ENCODE results near the gene CACNG7. TPM values are rescaled to one million over a fixed set of nuclear protein-coding genes. Genes with fewer than 3 reads are reported as not detected.

CACNG7 gene
- total and polyA plus RNA-seq, 4 donors: not detected

DNA sequence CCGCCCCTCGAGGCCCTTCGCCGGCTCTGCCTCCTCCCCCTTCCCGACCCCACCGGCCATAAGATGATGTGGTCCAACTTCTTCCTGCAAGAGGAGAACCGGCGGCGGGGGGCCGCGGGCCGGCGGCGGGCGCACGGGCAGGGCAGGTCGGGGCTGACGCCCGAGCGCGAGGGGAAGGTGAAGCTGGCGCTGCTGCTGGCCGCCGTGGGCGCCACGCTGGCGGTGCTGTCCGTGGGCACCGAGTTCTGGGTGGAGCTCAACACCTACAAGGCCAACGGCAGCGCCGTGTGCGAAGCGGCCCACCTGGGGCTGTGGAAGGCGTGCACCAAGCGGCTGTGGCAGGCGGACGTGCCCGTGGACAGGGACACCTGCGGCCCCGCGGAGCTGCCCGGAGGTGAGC, 83.7 kb downstream of the CACNG7 start:
- H3K4me1 ChIP-seq (ENCODE audit: control insufficient read depth in 5 of 5, insufficient read depth in 5 of 5, low read length in 5 of 5): peaks cover 0 to 4% (median 0%) of the 10 kb centered on the region in 5 donors
- WGBS, 2 donors: 22% methylated on average over 43 of the region's 43 CpGs
- ATAC-seq (ENCODE audit: insufficient read depth, low FRiP score): no peak
- DNase-seq: no peak
- H3K27ac ChIP-seq (ENCODE audit: low read depth in 1 of 2, low read length in 1 of 2): no peak overlapping the region
- no peak overlapping the region for H3K9ac ChIP-seq (ENCODE audit: insufficient read depth in 1 of 2, low read length in 2 of 2)
- no peaks in the 10 kb centered on the region for H3K36me3 ChIP-seq (ENCODE audit: control insufficient read depth in 4 of 4, insufficient read depth in 4 of 4, low read length in 4 of 4)
- TF ChIP-seq, protein P1, sequence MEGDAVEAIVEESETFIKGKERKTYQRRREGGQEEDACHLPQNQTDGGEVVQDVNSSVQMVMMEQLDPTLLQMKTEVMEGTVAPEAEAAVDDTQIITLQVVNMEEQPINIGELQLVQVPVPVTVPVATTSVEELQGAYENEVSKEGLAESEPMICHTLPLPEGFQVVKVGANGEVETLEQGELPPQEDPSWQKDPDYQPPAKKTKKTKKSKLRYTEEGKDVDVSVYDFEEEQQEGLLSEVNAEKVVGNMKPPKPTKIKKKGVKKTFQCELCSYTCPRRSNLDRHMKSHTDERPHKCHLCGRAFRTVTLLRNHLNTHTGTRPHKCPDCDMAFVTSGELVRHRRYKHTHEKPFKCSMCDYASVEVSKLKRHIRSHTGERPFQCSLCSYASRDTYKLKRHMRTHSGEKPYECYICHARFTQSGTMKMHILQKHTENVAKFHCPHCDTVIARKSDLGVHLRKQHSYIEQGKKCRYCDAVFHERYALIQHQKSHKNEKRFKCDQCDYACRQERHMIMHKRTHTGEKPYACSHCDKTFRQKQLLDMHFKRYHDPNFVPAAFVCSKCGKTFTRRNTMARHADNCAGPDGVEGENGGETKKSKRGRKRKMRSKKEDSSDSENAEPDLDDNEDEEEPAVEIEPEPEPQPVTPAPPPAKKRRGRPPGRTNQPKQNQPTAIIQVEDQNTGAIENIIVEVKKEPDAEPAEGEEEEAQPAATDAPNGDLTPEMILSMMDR (IDR thresholded peaks at IDR 0.05; ENCODE audit: control extremely low read depth, extremely low read depth): no peak
- H3K4me3 ChIP-seq: no peak overlapping the region
- peaks cover 10 to 48% (median 18%) of the 10 kb centered on the region in 3 donors for H3K27me3 ChIP-seq (ENCODE audit: control insufficient read depth in 3 of 3, insufficient read depth in 3 of 3, low read length in 2 of 3)
- peaks cover 0 to 2% (median 0%) of the 10 kb centered on the region in 4 donors for H3K9me3 ChIP-seq (ENCODE audit: control insufficient read depth in 4 of 4, insufficient read depth in 3 of 4, low read length in 3 of 4)

- Histone ChIP-seq H3K27ac (ENCODE audit: low read depth in 1 of 2, low read length in 1 of 2) (no peak overlapping the region), H3K4me3 (no peak overlapping the region), H3K27me3 (ENCODE audit: control insufficient read depth in 3 of 3, insufficient read depth in 3 of 3, low read length in 2 of 3) (peaks cover 10 to 54% (median 17%) of the 10 kb centered on the region in 3 donors), H3K9ac (ENCODE audit: insufficient read depth in 1 of 2, low read length in 2 of 2) (no peak overlapping the region), H3K36me3 (ENCODE audit: control insufficient read depth in 4 of 4, insufficient read depth in 4 of 4, low read length in 4 of 4) (no peaks in the 10 kb centered on the region), H3K9me3 (ENCODE audit: control insufficient read depth in 4 of 4, insufficient read depth in 3 of 4, low read length in 3 of 4) (peaks cover 0 to 2% (median 0%) of the 10 kb centered on the region in 4 donors), H3K4me1 (ENCODE audit: control insufficient read depth in 5 of 5, insufficient read depth in 5 of 5, low read length in 5 of 5) (peaks cover 0 to 4% (median 0%) of the 10 kb centered on the region in 5 donors)
- TF ChIP-seq, protein P1 (IDR thresholded peaks at IDR 0.05; ENCODE audit: control extremely low read depth, extremely low read depth): no peak
- DNase-seq: no peak
- WGBS, 2 donors: 65 to 82% methylated on average over 3 of the region's 3 CpGs
- ATAC-seq (ENCODE audit: insufficient read depth, low FRiP score): no peak
These were observed 84.4 kb downstream of the CACNG7 start for GRCh38 chr19:53993448-53993847.

Other genes starting within 250 kb of the CACNG7 start
- gene NLRP12, start 85.0 kb upstream of the CACNG7 start, total RNA-seq: 1 to 10 TPM; 1.8 to 9.8 TPM
- 10 to 100 TPM in 1 of 2 donors, 1 to 10 TPM in 1; 1.1 to 11.5 TPM for gene NLRP12, start 85.0 kb upstream of the CACNG7 start, polyA plus RNA-seq
- gene MYADM, start 41.4 kb upstream of the CACNG7 start, total RNA-seq: 100 to 1,000 TPM in 1 of 2 donors, 10 to 100 TPM in 1; 52.5 to 245 TPM
- 100 to 1,000 TPM in 1 of 2 donors, 10 to 100 TPM in 1; 48.5 to 106 TPM for gene MYADM, start 41.4 kb upstream of the CACNG7 start, polyA plus RNA-seq
- under 1 TPM; 0.18 to 0.63 TPM for gene PRKCG, start 27.1 kb upstream of the CACNG7 start, total RNA-seq
- under 1 TPM in 1 of 2 donors, not detected in 1; 0.02 TPM for gene PRKCG, start 27.1 kb upstream of the CACNG7 start, polyA plus RNA-seq
- under 1 TPM in 1 of 2 donors, not detected in 1; 0.15 TPM for gene CACNG8, start 53.7 kb downstream of the CACNG7 start, total RNA-seq
- gene CACNG8, start 53.7 kb downstream of the CACNG7 start, polyA plus RNA-seq: under 1 TPM; 0.01 to 0.06 TPM
- 1 to 10 TPM; 4.1 to 8.6 TPM for gene CACNG6, start 82.4 kb downstream of the CACNG7 start, total RNA-seq
- 1 to 10 TPM; 2.4 to 3.4 TPM for gene CACNG6, start 82.4 kb downstream of the CACNG7 start, polyA plus RNA-seq
- gene VSTM1, start 154.6 kb downstream of the CACNG7 start, total RNA-seq: 1 to 10 TPM; 1.4 to 3.6 TPM
- 1 to 10 TPM in 1 of 2 donors, not detected in 1; 4.5 TPM for gene VSTM1, start 154.6 kb downstream of the CACNG7 start, polyA plus RNA-seq
- under 1 TPM in 1 of 2 donors, not detected in 1; 0.71 TPM for gene TARM1, start 172.1 kb downstream of the CACNG7 start, total RNA-seq
- gene TARM1, start 172.1 kb downstream of the CACNG7 start, polyA plus RNA-seq: under 1 TPM in 1 of 2 donors, not detected in 1; 0.60 TPM
- gene OSCAR, start 191.5 kb downstream of the CACNG7 start, total RNA-seq: 10 to 100 TPM in 1 of 2 donors, 1 to 10 TPM in 1; 4.4 to 77.4 TPM
- 10 to 100 TPM; 25.8 to 73.0 TPM for gene OSCAR, start 191.5 kb downstream of the CACNG7 start, polyA plus RNA-seq
- 100 to 1,000 TPM in 1 of 2 donors, 10 to 100 TPM in 1; 12.8 to 137 TPM for gene NDUFA3, start 193.6 kb downstream of the CACNG7 start, total RNA-seq
- gene NDUFA3, start 193.6 kb downstream of the CACNG7 start, polyA plus RNA-seq: 100 to 1,000 TPM in 1 of 2 donors, 10 to 100 TPM in 1; 94.5 to 548 TPM
- 10 to 100 TPM; 12.1 to 25.5 TPM for gene TFPT, start 206.4 kb downstream of the CACNG7 start, total RNA-seq
- 10 to 100 TPM; 19.8 to 32.9 TPM for gene TFPT, start 206.4 kb downstream of the CACNG7 start, polyA plus RNA-seq
- gene PRPF31, start 206.5 kb downstream of the CACNG7 start, total RNA-seq: 10 to 100 TPM; 34.1 to 54.0 TPM
- gene PRPF31, start 206.5 kb downstream of the CACNG7 start, polyA plus RNA-seq: 10 to 100 TPM; 49.4 to 54.1 TPM
- gene CNOT3, start 228.5 kb downstream of the CACNG7 start, total RNA-seq: 10 to 100 TPM; 23.5 to 40.4 TPM
- gene CNOT3, start 228.5 kb downstream of the CACNG7 start, polyA plus RNA-seq: 10 to 100 TPM; 26.5 to 31.2 TPM

Data from lung (tissue), 12 donors.